NCI-H128 (cell line): Measurements from ENCODE around the gene DUSP19.
"Not testable (repeated sequence)": the region's sequence is repeated elsewhere in the genome, so short reads cannot be mapped to it uniquely, and the experiment has no call there.

Experiments used
- DNase-seq: peaks from one replicate; lab custom pipeline; 2025; ENCODE audit not compliant: unreplicated experiment; lab: John Stamatoyannopoulos, UW

Gene DUSP19

GRCh38 chr2:183078464-183079138 lies at the start of gene DUSP19:
Gene DUSP19 (plus strand): TSS chr2:183078747. CDS start chr2:183078934, 187 bp downstream.
- peak; percentile 90 for DNase-seq

DNA sequence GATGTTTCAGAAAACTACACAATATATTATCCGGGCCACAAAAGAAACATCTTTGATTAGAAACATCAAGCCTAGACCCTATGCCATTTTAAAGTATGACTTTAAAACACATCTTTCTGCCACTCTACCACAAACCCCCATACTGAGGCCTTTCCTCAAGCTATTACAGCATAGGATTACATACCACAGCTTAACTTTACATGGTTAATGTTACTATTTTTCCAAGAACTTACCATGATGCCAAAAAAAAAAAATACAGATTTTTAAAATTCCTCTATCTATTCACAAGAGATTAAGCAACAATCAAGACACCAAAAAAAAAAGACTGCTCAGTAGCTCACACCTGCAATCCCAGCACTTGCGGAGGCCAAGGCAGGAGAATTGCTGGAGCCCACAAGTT lies 49.3 kb upstream of the DUSP19 start:
- no peak for DNase-seq

DNA sequence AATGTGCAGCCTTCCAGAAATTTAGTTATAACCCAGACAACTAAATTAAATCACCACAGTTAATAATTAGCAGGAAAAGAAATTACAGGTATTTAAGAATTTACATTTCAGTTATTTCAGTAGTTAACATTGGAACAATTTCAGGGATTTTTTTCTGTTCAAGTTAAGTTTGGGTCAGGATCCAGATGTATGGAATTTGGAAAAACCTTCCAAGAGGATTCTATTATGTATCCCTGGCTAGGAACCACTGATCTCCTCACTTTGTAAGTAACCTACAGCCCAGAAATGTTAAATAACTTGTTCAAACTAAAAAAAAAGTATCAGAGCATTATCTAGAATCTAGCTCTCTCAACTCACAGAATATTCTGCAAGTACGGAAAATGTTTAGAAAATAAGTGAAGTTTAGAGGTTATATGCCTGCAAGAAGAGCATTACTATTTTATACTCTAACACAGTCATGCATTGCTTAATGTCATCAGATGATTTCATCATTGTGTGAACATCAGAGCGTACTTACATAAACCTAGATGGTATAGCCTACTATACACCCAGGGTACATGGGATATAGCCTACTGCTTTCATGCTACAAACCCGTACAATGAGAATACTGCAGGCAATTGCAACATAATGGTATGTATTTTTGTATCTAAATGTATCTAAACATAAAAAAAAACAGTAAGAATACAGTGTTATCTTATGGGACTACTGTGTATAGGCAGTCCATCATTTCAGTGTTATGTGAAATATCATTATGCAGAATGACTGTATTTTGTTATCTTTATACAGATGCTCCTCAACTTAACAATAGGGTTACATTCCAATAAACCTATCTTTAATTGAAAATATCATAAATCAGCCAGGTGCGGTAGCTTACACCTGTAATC lies 46.4 kb upstream of the DUSP19 start:
- no peak for DNase-seq

DNA sequence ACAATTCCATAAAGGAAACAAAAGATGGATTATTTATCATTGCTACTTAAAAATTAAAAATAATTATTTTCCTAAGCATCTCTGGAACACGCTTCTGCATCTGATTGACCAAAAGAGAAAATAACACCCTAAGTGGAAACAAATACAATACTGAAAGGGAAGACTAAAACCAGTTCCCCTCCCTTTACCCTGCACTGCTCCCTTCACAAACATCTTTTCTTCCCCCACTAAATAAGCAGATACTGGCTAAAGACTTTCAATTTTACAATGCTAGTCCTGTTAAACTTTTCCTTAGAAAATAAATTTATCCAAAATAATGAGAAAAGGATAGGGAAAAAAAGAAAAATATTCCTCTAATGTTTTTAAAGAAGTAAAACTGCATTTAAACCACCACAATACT lies 44.6 kb upstream of the DUSP19 start:
- DNase-seq, result no peak

- DNase-seq, result no peak
Measured at GRCh38 chr2:183034806-183035205, 43.7 kb upstream of the DUSP19 start.

DNA sequence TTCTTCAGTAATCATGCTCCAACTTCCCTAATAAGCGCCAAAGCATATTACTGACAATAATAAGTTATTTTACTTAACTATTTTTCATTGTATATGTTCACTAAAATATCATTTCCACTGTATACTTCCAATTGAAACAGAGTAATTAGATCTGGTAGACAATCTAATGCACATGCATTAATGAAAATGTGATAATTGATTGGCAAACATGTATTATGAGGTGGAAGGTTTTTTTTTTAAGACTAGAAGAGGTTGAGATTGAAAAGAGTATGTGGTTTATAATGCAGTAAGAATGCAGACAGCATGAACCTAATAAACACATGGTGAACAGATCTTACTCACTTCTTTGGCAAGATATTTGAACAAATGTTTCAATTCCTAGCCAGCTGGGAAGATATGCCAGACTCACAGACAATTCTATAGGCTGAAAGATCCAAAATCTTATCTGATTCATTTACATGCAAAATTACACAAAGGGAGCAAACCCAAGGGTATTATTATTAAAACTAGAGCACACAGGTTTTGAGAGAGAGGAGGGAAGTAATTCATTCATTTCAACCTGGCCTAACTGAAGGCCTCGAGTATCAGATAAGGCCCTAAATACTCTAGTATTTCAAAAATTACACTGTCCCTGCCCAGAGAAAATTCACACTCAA lies 43.1 kb upstream of the DUSP19 start:
- no peak for DNase-seq

- DNase-seq, result no peak
Measured at GRCh38 chr2:183035954-183036669, 42.4 kb upstream of the DUSP19 start.

- no peak for DNase-seq
Measured at GRCh38 chr2:183037074-183037552, 41.4 kb upstream of the DUSP19 start.

GRCh38 chr2:183037553-183038340 lies 40.8 kb upstream of the DUSP19 start:
- DNase-seq, result no peak

- peak; percentile 44 for DNase-seq
Measured at GRCh38 chr2:183038341-183039300, 39.9 kb upstream of the DUSP19 start, which contains the start of gene NCKAP1. Gene NCKAP1 (minus strand): TSS chr2:183038457. CDS start chr2:183038099, 358 bp downstream.

- no peak for DNase-seq
Measured at GRCh38 chr2:183040604-183041003, 37.9 kb upstream of the DUSP19 start.

- DNase-seq, result not testable (repeated sequence)
Measured at GRCh38 chr2:183043580-183043979, 35.0 kb upstream of the DUSP19 start.

DNA sequence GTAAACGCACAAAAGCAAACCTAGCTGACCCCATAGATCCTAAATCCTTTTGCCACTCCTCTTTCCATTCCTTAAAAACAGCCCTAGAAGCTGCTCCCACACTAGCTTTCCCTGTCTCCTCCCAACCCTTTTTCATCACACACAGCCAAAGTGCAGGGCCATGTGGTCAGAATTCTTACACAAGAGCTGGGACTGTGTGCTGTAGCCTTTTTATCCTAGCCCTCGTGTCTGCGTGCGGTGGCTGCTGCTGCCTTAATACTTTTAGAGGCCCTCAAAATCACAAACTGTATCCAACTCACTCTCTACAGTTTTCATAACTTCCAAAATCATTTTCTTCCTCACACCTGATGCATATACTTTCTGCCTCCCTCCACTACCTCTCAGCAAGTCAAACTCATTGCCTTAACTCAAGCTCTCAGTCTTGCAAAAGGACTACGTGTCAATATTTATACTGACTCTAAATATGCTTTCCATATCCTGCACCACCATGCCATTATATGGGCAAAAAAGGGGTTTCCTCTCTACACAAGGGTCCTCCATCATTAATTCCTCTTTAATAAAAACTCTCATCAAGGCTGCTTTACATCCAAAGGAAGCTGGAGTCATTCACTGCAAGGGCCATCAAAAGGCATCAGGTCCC lies 30.9 kb upstream of the DUSP19 start:
- not testable (repeated sequence) for DNase-seq

GRCh38 chr2:183049420-183049819 lies 29.1 kb upstream of the DUSP19 start:
- no peak for DNase-seq

- DNase-seq, result no peak
Measured at GRCh38 chr2:183057333-183057985, 21.1 kb upstream of the DUSP19 start.

DNA sequence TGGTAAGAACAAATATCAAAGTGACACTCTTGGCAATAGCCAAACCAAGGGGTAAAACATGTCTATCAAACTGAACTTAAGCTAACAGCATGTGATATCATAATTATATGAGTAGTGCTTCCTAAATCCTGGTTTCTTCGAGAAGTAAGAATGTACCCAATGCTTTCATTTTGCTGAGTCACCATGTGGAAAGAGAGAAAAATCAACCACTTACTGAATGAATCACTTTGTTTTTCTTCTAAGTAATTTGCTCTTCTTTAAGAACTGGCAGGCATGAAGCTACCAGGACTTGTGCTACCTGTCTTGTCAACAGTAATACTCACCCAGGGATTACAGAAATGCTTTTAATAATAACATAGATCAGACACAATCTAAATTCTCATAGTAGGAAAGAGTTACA lies 19.0 kb upstream of the DUSP19 start:
- DNase-seq, result no peak

DNA sequence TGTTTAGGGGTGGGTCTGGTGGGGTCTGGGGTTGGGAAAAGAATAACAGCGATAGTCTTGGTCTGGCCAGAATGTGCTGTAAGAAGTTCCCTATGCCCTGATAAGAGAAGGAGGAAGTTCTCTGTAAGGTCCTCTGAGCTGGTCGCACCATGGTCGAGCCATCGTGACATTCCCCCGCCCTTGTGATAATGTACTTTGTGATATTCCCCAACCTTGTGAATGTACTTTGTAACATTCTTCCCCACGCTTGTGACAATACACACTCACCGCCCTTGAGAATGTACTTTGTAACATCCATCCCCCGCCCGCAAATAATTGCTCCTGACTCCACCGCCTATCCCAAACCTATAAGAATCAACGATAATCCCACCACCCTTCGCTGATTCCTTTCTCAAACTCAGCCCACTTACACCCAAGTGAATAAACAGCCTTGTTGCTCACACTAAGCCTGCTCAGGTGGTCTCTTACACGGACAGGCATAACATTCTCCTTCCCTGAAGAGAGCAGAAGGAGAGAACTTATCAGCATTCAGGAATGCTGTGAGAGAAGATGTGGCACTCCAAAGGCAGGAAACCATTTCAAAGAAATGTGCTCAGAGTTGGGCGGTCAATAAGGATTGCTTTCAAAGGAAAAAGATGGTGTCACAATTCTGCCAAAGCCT lies 17.8 kb upstream of the DUSP19 start:
- no peak for DNase-seq
